GM18873 (cell line): Measurements from ENCODE around the gene STK24.
"Not testable (repeated sequence)": the region's sequence is repeated elsewhere in the genome, so short reads cannot be mapped to it uniquely, and the experiment has no call there.

Experiments
- ATAC-seq: cut with Tn5 transposase; IDR thresholded peaks from one replicate; pipeline ENCODE4 v1.9.1; 2021; ENCODE audit warnings: mild to moderate bottlenecking, moderate library complexity, moderate number of reproducible peaks; ENCODE audit not compliant: unreplicated experiment, low FRiP score

Gene STK24

DNA sequence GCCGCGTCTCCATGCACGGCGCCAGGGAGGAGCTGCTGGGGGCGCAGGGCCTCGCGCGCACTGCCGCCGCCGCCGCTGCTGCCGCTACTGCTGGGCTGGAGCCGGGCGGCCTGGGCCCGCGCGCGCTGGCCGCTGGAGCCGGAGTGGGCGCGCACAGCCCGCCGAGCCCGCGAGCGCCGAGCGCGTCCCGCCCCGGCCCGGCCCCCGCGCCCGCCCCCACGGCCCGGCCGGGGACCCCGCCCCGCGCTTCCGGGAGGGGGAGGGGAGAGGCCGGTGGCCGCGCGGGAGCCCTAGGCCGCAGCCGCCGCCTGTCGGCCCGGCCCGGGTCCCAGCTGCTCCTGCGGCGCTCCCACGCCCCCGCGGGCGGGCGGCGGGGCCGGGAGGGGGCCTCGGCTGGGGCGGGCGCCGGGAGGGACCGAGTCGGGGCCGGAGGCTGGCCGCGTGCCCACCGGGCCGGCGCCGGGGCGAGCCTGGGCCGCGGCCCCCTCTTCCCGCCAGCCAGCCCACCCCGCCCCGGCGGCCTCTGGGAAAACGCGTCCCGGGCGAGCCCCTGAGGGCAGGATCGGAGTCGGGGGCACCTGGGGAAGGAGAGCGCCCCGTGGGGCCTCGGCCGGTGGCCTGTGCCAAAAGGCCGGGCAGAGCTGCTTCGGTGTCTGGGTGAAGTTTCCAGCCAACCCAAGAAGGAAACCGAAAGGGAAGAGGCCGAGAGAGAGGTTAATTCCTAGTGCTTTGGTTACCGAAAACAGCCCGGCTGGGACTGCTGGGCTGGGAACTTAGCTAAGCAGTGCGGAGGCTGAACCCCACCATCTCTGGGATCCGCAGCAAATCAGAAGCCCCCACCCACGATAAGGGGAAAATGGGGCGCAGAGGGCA is at the start of gene STK24:
TSS of gene STK24 (minus strand) at position 145 of the 873 bp plus-strand sequence. CDS start 321 bp downstream, outside the sequence.
- ATAC-seq = peak; percentile 38

DNA sequence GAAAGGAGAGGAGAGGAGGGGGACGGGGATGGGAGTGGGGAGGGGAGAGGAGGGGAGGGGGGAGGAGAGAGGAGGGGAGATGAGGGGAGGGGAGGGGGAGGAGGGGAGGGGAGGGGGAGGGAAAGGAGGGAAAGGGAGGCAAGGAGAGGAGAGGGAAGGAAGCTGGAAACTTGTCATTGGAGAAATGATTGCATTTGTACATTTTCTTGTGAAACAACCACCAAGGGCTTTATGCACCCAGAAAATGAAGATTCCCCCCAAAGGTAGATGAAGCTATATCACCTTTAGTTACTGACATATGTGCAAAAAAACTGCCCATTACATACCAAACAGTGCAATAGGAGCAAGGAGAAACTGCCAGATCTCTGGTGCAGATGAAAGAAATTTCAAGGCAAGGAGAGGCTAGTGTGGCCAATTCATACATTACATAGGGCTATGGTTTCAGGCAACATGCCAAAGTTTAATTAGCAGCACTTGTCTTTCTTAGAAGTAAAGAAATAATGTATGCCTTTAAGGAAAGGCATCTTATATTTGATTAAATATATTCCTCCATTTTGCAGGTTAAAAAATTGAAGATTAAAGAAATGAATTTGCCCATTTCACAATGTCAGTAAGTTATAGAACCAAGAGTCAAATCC is 49.5 kb upstream of the STK24 start:
- no peak for ATAC-seq

DNA sequence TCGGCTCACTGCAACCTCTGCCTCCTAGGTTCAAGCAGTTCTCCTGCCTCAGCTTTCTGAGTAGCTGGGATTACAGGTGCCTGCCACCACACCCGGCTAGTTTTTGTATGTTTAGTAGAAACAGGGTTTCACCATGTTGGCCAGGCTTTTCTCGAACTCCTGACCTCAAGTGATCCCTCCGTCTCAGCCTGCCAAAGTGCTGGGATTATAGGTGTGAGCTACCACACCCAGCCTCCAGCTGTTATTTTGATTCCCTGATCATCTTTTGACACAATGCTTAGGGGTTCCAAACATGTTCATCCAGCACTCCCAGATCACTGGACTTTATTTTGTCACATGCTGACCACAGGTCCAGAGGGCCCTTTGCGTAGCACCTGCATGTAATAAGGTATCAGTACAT is 47.7 kb upstream of the STK24 start:
- not testable (repeated sequence) for ATAC-seq

DNA sequence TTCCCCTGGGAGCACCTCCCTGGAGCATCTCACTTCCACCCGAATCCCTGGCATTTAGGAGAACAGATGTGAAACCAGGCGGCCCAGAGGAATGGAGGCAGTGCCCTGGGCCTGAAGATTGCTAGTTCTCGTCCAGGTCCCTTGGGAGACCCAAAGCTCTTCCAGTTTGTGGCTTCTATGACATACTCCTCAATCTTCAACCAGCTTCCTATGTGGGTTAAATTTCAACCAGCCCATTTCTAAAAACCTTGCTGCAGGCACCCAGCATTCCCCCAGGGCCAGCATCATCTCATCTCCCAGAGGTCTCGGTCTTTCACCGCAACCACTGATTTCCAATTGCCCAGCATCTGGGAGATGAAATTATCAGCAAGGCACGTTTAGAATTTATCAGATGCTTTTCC is 46.0 kb upstream of the STK24 start:
- no peak for ATAC-seq

DNA sequence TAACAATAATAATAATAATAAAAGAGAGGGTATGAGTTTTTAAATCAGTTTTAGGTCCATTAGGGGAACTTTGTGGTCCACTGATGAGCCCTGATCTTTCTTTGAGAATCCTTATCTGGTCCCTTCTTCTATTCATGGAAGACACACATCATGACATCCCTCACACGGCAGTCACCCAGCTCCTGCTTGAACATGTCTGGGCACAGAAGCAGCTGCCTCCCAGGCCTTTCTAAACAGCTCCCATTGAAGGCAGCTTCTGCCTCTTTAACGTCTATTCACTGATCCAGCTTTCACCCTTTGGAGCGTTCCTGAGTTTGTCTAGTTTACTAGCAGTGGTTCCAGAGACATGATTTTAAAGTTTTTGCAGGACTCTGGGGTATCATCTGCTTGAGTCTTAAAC is 42.6 kb upstream of the STK24 start:
- ATAC-seq = no peak

DNA sequence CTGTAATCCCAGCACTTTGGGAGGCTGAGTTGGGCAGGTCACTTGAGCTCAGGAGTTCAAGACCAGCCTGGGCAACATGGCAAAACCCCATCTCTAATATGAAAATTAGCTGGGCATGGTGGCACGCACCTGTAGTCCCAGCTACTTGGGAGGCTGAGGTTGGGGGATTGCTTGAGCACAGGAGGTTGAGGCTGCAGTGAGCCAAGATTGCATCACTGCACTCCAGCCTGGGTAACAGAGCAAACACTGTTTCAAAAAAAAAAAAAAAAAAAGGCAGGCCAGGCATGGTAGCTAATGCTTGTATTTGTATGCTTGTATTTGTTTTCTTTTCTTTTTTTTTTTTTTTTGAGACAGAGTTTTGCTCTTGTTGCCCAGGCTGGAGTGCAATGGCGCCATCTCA is 38.7 kb upstream of the STK24 start:
- not testable (repeated sequence) for ATAC-seq

DNA sequence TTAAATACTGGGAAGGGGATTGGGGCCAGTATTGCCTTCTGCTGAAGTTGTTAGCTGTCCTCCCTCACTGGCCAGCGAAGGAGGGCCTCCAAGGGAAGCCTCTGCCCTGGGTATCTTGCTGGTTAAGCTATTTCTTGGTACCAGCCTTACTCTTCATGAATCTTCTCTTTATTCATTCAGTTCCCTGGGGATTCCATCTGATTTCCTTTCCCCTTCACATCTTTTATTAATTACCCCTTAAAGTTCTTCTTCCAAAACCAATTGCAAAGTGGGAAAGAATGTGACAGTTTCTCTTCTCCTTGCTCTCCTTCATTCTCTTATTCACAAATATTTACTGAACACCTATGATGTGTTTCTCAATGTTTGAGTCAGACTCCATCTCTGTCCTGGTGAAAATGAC is 36.7 kb upstream of the STK24 start:
- no peak for ATAC-seq

DNA sequence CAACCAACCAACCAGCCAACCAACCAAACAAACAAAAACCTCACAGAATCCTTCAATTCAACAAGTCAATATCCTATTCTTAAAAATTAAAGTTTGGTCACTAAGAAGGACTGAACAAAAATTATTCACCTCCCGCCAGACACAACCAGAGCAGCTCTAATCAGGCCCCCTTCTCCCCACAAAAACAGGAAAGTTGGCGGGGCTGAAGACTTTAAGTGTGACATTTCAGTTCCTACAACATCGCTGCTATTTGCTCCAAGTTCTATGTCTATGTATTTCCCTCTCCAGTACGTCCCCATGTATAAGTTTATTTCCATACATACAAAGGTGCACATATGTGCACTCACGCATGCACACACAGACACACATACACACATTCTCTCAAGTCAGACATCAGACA is 32.8 kb upstream of the STK24 start:
- no peak for ATAC-seq

DNA sequence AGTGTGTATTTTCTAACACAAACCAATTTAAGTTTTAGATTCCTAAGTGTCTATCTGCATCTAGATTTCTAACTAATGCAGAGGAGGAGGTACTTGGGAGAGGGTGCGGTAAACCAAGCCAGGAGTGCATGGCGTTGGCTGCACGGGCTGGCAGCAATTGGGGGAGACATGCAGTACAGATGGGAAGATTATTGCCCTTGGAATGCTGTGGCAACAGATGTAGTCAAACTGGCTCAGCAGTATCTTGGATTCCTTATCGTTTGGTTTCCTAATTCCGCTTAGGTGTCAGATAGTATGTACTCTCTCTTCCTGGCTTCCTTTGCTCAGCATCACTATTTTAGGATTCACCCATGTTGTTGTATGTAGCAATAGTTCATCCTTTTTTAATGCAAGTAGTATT is 29.4 kb upstream of the STK24 start:
- ATAC-seq = no peak

DNA sequence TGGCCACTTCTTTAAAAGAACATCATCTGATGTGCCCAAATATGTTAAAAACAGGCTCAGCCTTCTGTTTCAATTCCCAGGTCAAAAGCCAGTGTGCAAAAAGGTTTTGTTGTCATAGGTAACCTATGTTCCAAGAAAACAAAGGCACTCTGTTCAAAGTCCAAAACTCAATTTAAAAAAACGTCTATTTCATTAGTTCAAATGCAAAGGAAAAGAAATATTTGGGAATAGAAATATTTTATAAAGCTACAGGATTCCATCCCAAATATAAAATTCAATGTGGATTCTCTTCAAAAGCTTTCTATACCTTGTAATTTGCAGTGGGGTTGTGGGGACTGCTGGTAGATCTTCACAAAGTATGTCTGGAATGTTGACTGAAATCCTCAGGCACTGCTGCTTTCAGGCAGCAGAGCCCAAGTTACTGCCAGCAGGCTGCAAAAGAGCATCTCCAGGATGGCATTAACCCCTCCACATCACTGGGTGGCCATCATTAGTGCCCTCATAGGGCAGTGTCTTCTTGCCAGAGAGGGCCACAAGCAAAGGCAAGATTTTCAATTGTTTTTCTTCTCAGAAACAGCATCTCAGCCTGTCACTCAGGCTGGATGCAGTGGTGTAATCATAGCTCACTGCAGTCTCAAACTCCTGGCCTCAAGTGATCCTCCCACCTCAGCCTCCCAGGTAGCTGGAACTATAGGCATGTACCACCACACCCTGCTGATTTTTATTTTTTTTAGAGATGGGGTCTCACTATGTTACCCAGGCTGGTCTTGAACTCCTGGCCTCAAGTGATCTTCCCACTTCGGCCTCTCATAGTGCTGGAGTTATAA is 22.8 kb upstream of the STK24 start:
- ATAC-seq = no peak

DNA sequence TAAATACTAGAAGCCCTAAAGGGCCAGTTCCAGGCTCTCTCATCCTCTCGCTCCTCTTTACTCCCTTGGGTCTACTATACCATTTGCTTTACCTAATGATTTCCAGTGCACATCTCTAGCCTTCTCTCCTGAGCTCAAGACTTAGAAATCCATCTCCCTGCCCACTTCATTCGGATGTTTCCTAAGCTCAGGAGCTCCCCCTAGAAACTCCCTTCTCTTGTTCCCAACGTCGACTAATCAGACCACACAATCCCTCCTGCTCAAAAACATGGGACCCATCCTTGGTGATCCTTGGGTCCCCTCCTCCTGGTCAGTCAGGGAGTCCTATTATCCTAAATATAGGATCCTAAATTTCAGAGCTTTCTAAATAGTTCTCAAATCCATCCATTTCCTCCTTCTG is 21.1 kb upstream of the STK24 start:
- ATAC-seq = no peak

DNA sequence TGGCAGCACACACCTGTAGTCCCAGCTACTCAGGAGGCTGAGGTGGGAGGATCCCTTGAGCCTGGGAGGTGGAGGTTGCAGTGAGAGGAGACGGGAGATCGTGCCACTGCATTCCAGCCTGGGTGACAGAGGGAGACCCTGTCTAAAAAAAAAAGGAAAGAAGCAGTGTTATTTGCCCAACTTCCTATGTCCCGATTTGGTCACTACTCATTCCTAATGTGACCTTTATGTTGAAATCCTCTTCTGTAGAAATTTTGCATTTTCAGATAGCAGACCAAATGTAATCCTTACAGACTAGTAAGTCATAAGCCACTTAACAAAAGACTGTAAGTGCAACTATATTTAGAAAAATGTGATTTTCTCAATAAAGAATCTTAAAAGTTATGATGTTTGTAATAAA is 18.2 kb upstream of the STK24 start:
- ATAC-seq = no peak

DNA sequence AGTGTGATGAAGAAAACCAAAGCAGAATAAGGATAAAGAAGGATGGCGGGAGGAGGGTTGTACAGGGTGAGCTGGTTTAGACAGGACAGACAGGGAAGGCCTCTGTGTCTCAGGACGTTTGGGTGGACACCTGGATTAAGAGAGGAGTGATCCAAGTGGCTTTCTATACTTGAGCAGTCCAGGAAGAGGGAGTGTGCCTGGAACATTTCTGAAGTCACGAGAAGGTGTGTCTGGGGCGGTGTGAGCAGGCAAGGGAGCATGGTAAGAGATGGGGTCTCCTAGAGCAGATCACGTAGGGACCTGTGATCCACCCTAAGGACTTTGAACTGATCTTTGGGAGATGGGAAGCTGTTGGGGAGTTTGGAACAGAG is 15.4 kb upstream of the STK24 start:
- no peak for ATAC-seq

DNA sequence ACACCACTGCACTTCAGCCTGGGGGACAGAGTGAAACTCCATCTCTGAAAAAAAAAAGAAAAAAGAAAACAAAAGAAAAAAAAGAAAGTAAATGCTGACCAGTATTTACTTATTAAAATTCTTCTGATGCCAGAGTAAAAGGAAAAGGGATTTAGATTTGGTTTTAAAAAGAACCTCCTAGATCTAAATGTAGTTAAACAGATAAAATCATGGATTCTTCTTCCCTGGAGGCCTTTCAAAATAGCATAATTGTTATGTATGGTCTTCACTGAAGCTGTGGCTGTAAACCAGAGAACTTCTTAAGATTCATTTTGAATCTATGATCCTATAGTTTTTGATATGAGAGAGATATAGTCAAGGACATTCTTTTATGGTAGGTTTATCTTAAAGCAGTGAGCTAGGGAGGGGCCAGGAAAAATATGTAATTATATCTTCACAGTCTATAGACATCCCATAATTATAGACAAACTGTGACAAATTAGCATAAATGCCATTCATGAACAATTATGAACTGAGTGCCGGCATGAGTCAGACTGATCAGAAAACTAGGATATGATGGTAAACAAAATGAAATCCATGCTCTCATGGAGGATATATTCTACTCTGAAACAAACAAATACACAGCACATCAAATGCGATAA is 14.9 kb upstream of the STK24 start:
- ATAC-seq = no peak

DNA sequence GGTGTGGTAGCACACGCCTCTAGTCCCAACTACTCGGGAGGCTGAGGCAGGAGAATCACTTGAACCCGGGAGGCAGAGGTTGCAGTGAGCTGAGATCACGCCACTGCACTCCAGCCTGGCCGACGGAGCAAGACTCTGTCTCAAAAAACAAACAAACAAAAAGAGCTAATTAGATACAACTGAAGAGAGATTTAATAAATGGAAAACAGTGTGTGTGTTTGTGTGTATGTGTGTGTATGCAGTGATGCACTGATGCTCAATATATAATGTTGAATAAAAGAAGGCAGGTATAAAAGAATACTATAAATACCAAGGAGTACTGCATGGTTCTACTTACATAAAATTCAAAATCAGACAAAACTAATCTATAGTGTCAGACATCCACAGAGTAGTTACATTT is 13.6 kb upstream of the STK24 start:
- not testable (repeated sequence) for ATAC-seq

DNA sequence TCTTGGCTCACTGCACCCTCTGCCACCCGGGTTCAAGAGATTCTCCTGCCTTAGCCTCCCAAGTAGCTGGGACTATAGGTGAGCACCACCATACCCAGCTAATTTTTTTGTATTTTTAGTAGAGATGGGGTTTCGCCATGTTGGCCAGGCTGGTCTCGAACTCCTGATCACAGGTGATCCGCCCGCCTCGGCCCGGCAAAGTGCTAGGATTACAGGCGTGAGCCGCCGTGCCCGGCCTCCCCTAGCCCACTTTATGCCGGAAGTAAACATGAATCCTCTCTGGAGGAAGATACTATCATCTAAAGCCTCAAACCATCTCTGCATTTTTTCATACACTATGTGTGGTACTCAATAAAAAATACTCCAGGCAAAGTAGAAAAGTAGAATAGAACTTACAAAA is 12.6 kb upstream of the STK24 start:
- ATAC-seq = not testable (repeated sequence)

DNA sequence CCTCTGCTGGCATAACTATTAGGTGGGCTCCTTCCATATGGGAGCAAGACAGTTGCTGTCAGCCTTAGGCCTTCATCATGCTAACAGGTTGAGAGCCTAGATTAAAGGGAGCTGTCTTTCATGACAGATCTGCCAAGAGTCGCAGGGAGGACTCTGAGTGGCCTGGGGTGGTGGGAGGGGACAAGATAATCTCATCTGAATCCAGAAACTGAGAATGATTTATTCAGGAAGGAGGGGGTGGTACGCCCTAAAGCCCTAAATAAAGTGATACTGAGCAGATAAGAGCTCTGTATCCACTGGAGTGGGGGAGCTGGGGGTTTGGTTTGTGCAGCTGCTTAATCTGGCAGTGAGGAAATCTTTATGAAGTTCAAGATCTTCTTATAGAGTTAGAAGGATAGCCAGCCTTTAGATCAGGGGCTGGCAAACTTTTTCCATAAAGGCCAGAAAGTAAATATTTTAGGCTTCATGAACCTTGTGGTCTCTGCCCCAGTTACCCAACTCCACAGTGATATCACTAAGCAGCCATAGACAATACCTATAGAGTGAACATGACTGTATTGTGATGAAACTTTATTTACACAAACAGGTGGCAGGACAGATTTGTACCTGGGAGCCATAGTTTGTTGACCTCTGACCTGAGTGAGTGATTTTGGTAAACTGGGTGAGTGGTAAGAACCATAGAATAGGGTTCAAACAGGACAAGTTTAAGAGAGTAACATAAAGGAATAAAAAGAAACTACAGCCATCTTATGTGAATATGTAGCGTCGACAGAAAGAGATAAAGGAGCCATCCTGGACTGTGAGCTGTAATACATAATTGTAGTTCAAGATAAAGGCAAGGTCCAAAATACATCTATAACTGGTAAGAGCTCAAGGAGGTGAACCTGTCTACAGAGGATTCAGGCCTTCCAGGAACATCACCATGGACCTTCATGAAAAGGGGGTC is 9.8 kb upstream of the STK24 start:
- ATAC-seq = no peak

DNA sequence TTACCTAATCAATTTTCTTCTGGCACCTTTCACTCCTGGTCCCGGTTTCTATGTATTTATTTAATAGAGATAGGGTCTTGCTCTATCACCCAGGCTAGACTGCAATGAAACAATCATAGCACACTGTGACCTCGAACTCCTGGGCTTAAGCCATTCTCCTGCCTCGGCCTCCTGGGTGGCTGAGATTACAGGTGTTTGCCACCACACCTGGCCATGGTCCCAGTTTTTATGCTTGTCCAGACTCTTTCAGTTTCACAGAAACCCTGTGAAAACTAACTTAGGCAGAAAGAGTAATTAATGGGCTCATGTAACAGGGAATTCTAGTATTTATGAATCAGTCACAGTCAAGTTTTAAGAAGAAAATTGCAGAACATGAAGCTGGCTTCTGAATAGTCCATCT is 9.0 kb upstream of the STK24 start:
- ATAC-seq = no peak

DNA sequence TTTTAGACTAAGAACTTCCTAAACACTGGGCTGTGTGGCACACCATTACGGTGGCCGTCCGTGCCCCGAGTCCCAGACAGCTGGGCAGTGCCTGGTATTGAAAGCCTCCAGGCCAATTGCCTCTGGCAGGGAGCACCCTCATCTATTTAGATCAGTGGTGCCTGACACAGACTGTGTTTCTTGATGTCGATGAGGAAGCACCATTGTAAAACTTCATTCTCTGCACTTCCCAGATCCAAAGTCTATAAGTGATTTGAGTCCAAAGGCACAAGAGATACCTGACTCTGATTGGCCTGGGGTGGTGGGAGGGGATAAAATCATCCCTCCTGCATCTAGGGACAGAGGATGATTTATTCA is 8.5 kb upstream of the STK24 start:
- no peak for ATAC-seq
